ENCODE measurements around the gene IFNL1. TPM values are rescaled to one million over a fixed set of nuclear protein-coding genes. Genes with fewer than 3 reads are reported as not detected.

Gene IFNL1
- total and polyA plus RNA-seq, 9 of the 15 experiments (the other 6 are each of a cell fraction or from before 2014, with no cell fraction given) = not detected

- no peak for TF ChIP-seq ELK1 (CRISPR knock-in tag; IDR thresholded peaks at IDR 0.05)
- TF ChIP-seq USF1 (CRISPR knock-in tag; IDR thresholded peaks at IDR 0.05) = peak; percentile 41; the same call in 1 of the 2 replicates
- TF ChIP-seq ZNF639 (CRISPR knock-in tag; conservative IDR thresholded peaks at IDR 0.05 in 1 of 2, IDR thresholded peaks at IDR 0.05 in 1 of 2) = peak in 1 of 2 experiments; percentile 74; a peak in 2 of 4 replicates
- peak; percentile 93 for TF ChIP-seq SP1 (CRISPR knock-in tag; IDR thresholded peaks at IDR 0.05)
- TF ChIP-seq DNMT1 (IDR thresholded peaks at IDR 0.05) = no peak
- no peak for TF ChIP-seq EHMT2 (IDR thresholded peaks at IDR 0.05)
- peak; percentile 24 to 87; a peak in 1 of 4 replicates for TF ChIP-seq TEAD1 (CRISPR knock-in tag; IDR thresholded peaks at IDR 0.05)
- TF ChIP-seq GTF2A2 (tag; IDR thresholded peaks at IDR 0.05) = no peak
- no peak for TF ChIP-seq ZNF780A (CRISPR knock-in tag; IDR thresholded peaks at IDR 0.05)
- 0 out of 2 replicates have a peak, but pooled peaks have one; percentile 9 for TF ChIP-seq ZKSCAN1 (IDR thresholded peaks at IDR 0.05; ENCODE audit: low read depth, low read length)
- TF ChIP-seq E2F1 (CRISPR knock-in tag; IDR thresholded peaks at IDR 0.05) = 0 out of 2 replicates have a peak, but pooled peaks have one; percentile 36
- TF ChIP-seq KDM1A (IDR thresholded peaks at IDR 0.05) = no peak
- TF ChIP-seq TOE1 (IDR thresholded peaks at IDR 0.05; ENCODE audit: borderline replicate concordance) = peak; percentile 76
- TF ChIP-seq TOE1 (CRISPR knock-in tag; IDR thresholded peaks at IDR 0.05; ENCODE audit: borderline replicate concordance, low read depth) = 0 out of 2 replicates have a peak, but pooled peaks have one; percentile 85
- TF ChIP-seq HNRNPK (IDR thresholded peaks at IDR 0.05; ENCODE audit: low read depth, low read length, poor library complexity, severe bottlenecking) = peak; percentile 52
- TF ChIP-seq POLR3A (IDR thresholded peaks at IDR 0.05; ENCODE audit: borderline replicate concordance, extremely low read depth, insufficient read depth, insufficient read length) = no peak
- TF ChIP-seq SAFB (IDR thresholded peaks at IDR 0.05; ENCODE audit: borderline replicate concordance, low read depth, low read length) = peak; percentile 33; the same call in 1 of the 2 replicates
- TF ChIP-seq ELF2 (CRISPR knock-in tag; IDR thresholded peaks at IDR 0.05) = peak; percentile 89
- TF ChIP-seq ARID1B (IDR thresholded peaks at IDR 0.05) = peak; percentile 52; the same call in 1 of the 2 replicates
- TF ChIP-seq MCM5 (IDR thresholded peaks at IDR 0.05; ENCODE audit: low read depth) = no peak
- peak; percentile 60; the same call in 1 of the 2 replicates for TF ChIP-seq ZBTB43 (CRISPR knock-in tag; IDR thresholded peaks at IDR 0.05)
Observed at GRCh38 chr19:39341719-39342604, 45.8 kb downstream of the IFNL1 start, which contains the start of gene SAMD4B (continued).
